SK-N-SH treated with all-trans-retinoic acid at 6 μM for 48 hours (cell line): ENCODE results near the gene PRKAG2.
"Not testable (repeated sequence)": the region's sequence is repeated elsewhere in the genome, so short reads cannot be mapped to it uniquely, and the experiment has no call there.

ENCODE experiments used
- ARNTL ChIP-seq: fragments of 450-650 bp; formaldehyde crosslinking; IDR thresholded peaks from 2 replicates; pipeline ENCODE4 v1.5.0; 2020; ENCODE audit warnings: low read depth, mild to moderate bottlenecking, moderate library complexity, borderline replicate concordance
- CSDC2 ChIP-seq: fragments of 250-450 bp; sonication (Bioruptor Pico); IDR thresholded peaks from 2 replicates; pipeline ENCODE4 v1.5.0; 2020; ENCODE audit warnings: mild to moderate bottlenecking, moderate library complexity
- RARB ChIP-seq: fragments of 250-450 bp; sonication (Bioruptor Pico); IDR thresholded peaks from 2 replicates; pipeline ENCODE4 v1.8.0; 2021; ENCODE audit warnings: mild to moderate bottlenecking, moderate library complexity
- SNAI2 ChIP-seq: fragments of 250-450 bp; sonication (Bioruptor Pico); IDR thresholded peaks from 2 replicates; pipeline ENCODE4 v1.5.0; 2020; ENCODE audit warnings: mild to moderate bottlenecking, moderate library complexity
- TCF4 ChIP-seq: fragments of 250-450 bp; sonication (Bioruptor Pico); IDR thresholded peaks from 2 replicates; pipeline ENCODE4 v1.8.0; 2021; ENCODE audit warnings: mild to moderate bottlenecking, moderate library complexity, borderline replicate concordance
- TOX ChIP-seq: fragments of 250-450 bp; sonication (Bioruptor Pico); IDR thresholded peaks from 2 replicates; pipeline ENCODE4 v1.8.0; 2021; ENCODE audit warnings: mild to moderate bottlenecking, moderate library complexity, borderline replicate concordance
- ZC3H10 ChIP-seq: fragments of 250-450 bp; sonication (Bioruptor Pico); IDR thresholded peaks from 2 replicates; pipeline ENCODE4 v1.5.1; 2021; ENCODE audit warnings: mild to moderate bottlenecking, moderate library complexity
- ZFP3 ChIP-seq: fragments of 250-450 bp; sonication (Bioruptor Pico); IDR thresholded peaks from 2 replicates; pipeline ENCODE4 v1.5.0; 2020; ENCODE audit warnings: mild to moderate bottlenecking, moderate library complexity
- ZFP30 ChIP-seq: fragments of 450-650 bp; formaldehyde crosslinking; IDR thresholded peaks from 2 replicates; pipeline ENCODE4 v1.5.0; 2022; ENCODE audit warnings: mild to moderate bottlenecking, moderate library complexity
- ZNF70 ChIP-seq: fragments of 450-650 bp; formaldehyde crosslinking; IDR thresholded peaks from 2 replicates; pipeline ENCODE4 v1.5.0; 2020; ENCODE audit warnings: mild to moderate bottlenecking, moderate library complexity
- TF ChIP-seq, protein P1 (sequence below): fragments of 250-450 bp; sonication (Bioruptor Pico); IDR thresholded peaks from 2 replicates; pipeline ENCODE4 v1.8.0; 2021; ENCODE audit warnings: low read depth, mild to moderate bottlenecking, moderate library complexity, borderline replicate concordance

DNA sequence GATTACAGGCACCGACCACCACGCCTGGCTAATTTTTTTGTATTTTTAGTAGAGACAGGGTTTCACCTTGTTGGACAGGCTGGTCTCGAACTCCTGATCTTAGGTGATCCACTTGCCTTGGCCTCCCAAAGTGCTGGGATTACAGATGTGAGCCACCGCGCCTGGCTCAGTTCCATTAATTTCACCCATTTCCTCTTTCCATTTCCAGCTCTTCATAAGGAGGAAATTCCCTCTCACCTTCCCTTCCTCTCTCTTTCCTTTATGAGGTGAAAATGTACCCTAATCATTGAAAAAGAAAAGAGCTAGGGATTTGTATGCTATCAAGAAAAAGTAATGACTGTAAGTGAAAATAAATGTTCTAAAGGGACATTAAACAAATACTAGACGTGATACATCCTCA is 50.6 kb downstream of the PRKAG2 start:
- TF ChIP-seq ZFP3 (CRISPR knock-in tag); ZC3H10; TOX (CRISPR knock-in tag); RARB (CRISPR knock-in tag); ZNF70 (CRISPR knock-in tag); TCF4; ARNTL (CRISPR knock-in tag); ZFP30; CSDC2 (CRISPR knock-in tag); SNAI2 (CRISPR knock-in tag): not testable (repeated sequence)
- TF ChIP-seq, protein P1, sequence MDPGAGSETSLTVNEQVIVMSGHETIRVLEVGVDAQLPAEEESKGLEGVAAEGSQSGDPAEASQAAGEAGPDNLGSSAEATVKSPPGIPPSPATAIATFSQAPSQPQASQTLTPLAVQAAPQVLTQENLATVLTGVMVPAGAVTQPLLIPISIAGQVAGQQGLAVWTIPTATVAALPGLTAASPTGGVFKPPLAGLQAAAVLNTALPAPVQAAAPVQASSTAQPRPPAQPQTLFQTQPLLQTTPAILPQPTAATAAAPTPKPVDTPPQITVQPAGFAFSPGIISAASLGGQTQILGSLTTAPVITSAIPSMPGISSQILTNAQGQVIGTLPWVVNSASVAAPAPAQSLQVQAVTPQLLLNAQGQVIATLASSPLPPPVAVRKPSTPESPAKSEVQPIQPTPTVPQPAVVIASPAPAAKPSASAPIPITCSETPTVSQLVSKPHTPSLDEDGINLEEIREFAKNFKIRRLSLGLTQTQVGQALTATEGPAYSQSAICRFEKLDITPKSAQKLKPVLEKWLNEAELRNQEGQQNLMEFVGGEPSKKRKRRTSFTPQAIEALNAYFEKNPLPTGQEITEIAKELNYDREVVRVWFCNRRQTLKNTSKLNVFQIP: not testable (repeated sequence)
